ENCODE measurements around the gene NSF.

The NSF gene

DNA sequence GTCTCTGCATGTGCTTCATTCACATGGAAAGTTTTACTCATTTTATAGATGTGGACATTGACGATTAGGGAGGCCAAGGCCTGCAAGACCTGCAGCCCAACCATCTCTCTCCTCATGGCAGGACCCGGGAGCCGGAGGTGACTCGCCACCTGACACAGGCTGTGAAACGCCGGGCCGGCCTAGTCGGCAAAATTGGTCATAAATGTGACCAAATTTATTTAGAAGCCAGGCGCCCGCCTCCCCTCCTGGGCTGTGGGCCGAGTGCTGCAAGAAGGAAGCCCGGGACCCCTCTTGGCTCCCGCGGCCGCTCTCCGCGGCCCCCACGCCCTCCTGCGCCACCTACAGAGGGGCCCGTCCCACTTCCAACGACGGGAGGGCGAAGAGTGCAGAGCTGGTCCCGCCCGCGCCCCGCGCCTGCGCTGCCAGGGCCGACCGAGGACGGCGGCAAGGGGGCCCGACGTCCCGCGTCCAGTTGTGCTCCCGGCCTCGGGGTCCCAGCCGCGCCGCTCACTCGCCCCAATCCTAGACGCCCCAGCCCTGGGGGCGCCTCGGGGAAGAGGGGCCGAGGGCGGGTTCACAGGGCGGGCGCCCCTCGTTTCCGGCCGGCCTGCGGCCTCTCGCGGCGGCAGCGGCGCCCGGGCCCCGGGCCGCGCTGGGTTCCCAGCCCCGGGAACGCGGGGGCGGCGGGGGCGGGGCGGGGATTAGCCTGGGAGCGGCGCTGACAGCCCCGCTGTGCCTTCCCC is 180.5 kb downstream of the NSF start:
- peak; percentile 60 for DNase-seq (ENCODE audit: low spot score)
- in situ Hi-C loops (cut with MboI; ENCODE audit: low sequenced_read_pairs, unreplicated experiment): no loop called here
- TF ChIP-seq, protein P1, sequence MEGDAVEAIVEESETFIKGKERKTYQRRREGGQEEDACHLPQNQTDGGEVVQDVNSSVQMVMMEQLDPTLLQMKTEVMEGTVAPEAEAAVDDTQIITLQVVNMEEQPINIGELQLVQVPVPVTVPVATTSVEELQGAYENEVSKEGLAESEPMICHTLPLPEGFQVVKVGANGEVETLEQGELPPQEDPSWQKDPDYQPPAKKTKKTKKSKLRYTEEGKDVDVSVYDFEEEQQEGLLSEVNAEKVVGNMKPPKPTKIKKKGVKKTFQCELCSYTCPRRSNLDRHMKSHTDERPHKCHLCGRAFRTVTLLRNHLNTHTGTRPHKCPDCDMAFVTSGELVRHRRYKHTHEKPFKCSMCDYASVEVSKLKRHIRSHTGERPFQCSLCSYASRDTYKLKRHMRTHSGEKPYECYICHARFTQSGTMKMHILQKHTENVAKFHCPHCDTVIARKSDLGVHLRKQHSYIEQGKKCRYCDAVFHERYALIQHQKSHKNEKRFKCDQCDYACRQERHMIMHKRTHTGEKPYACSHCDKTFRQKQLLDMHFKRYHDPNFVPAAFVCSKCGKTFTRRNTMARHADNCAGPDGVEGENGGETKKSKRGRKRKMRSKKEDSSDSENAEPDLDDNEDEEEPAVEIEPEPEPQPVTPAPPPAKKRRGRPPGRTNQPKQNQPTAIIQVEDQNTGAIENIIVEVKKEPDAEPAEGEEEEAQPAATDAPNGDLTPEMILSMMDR (IDR thresholded peaks at IDR 0.05; ENCODE audit: borderline replicate concordance, control extremely low read depth, extremely low read depth, insufficient read depth, missing control alignments): no peak

DNA sequence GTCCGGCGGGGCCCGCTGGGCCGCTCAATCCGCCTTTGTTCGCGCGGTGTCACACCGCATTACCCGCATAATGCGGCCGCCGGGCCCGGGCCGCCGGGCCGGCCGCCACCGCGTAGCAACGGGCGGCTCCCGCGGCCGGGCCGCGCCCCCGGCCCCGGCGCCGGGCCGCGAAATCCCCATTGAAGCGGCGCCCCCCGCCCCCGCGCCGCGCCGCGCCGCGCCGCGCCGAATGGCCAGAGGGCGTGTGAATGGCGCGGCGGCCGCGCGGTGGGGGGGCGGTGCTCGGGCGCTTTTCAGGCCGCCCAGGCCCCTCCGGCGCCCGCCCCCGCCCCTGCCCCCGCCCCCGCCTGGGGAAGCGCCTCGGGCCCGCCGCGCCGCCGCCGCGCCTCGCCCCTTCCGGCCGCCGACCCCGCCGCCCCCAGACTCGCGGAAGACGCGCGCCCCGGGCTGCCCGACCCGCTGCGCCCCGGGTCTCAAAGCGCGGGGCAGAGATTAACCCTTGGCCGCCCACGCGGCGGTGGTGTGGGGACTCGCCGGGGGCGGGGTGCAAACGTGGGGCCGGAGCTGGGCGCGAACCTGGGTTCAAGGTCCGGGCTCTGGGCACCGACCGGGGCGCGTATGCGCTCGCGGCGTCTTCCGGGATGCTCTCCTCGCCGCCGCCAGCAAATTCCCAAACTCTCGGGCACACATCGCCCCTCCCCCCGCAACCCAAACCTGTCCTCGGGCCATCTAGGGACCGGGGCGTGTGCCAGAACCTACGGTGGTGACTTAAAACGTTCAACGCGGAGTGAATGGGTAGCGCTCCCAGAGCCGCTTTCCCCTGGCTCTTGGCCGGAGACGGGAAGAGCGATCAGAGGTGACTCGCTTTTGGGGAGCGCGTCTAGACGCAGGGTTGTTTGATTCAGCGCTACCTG is 181.3 kb downstream of the NSF start:
- in situ Hi-C loops (cut with MboI; ENCODE audit: low sequenced_read_pairs, unreplicated experiment): no loop called here
- DNase-seq (ENCODE audit: low spot score): peak; percentile 64

DNA sequence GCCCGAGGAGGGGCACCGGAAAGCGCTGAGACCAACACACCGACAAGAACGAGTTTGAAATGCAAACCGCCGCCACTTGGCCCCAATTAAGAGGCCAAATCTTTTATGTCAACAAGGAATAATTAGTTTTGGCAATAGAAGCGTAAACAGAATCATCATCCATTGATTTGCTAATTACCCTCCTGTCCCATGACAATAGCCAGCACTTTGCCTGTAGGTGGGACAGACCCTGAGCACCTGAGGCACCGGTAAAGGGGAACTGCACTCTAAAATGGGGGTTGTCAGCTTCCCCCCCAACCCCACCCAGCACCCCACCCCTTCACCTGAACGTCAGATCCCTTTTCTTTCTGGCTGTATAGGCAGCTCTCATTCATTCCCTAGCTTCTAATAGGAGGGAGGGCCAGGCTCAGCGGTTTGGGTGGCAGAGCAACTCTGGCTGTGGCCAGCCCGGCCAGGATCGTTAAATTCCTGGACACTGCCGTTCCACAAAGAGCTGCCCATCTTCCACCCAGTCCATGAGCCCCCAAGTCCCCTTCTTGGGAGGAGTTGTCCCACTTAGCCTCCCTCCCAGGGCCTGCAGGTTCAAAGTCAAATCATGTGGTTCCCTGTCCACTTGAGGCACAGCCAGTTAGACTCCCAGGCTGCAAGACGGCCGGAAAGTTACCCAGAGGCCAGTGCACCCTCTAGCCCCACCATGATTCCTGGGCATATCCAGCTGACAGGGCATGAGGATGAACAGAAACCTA is 182.2 kb downstream of the NSF start:
- DNase-seq (ENCODE audit: low spot score): peak; percentile 43
- in situ Hi-C loops (cut with MboI; ENCODE audit: low sequenced_read_pairs, unreplicated experiment): no loop called here
- TF ChIP-seq, protein P1 (IDR thresholded peaks at IDR 0.05; ENCODE audit: borderline replicate concordance, control extremely low read depth, extremely low read depth, insufficient read depth, missing control alignments): no peak

More for the DNA sequence above, 181.3 kb downstream of the NSF start:
- TF ChIP-seq, protein P1 (IDR thresholded peaks at IDR 0.05; ENCODE audit: borderline replicate concordance, control extremely low read depth, extremely low read depth, insufficient read depth, missing control alignments): no peak

DNA sequence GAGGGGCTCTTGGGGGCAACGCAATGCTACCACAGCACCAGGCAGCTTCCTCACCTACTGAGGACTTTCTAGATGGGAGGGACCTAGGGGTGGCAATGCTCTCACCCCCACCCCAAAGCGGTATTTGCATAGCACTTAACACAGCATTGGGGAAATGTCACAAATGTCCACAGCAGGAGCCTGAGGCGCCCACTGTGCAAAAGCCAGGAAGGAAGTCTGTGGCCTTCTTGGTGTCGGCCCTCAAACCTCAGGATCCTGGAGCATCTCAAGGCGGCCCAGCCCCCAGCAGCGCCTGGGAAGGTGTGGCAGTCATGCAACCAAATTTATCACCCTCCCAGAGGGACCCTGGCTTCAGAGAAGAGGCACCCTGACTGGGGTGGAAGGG is 182.7 kb downstream of the NSF start:
- TF ChIP-seq, protein P1 (IDR thresholded peaks at IDR 0.05; ENCODE audit: borderline replicate concordance, control extremely low read depth, extremely low read depth, insufficient read depth, missing control alignments): no peak
- no peak for DNase-seq (ENCODE audit: low spot score)
- in situ Hi-C loops (cut with MboI; ENCODE audit: low sequenced_read_pairs, unreplicated experiment): no loop called here

DNA sequence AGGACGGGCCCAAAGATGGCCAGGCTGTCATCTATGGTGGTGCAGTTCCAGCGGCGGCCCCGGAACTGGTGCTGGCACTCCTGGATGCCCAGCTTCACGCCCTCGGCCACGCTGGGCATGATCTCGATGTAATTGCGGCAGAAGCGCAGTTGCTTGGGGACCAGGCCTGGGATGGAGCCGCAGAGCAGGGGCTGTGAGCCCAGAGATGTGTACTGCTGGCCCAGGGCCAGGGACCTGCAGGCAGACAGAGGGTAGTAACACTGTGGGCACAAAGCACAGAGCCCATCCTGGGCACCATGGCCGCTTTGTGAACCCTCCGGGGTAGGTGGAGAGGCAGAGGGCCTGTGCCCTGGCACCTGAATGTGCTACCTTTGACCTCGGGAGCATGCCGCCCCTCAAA is 183.2 kb downstream of the NSF start:
- in situ Hi-C loops (cut with MboI; ENCODE audit: low sequenced_read_pairs, unreplicated experiment): no loop called here
- DNase-seq (ENCODE audit: low spot score): peak; percentile 21
- TF ChIP-seq, protein P1 (IDR thresholded peaks at IDR 0.05; ENCODE audit: borderline replicate concordance, control extremely low read depth, extremely low read depth, insufficient read depth, missing control alignments): no peak

DNA sequence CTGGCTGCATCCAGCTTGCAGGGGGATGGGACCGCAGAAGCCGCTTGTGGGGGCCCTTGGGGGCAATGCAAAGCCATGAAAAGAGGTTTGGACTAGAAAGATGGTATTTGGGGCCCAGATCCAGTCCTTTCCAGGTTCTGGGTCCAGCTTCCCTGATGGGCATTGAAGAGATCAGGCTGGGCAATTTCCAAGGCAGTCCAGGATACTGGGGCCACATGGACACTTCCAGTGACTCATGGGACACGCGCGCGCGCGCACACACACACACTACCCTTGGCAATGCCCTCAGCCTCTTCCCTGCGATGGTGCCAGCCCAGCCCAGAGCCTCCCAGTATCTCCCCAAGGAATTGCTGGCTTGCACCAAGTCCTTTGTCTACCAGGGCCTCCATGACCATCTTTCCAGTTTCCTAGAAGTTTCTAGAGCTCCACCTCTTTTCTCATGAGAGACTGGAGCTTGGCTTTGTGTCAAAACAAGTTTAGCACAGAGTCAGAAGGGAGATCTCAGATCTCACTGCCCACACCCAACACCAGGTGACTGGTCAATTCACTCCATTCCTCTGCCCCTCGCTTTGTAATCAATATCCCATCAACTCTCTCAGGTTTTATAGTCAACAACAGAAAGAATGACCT is 183.8 kb downstream of the NSF start:
- DNase-seq (ENCODE audit: low spot score): peak; percentile 18
- TF ChIP-seq, protein P1 (IDR thresholded peaks at IDR 0.05; ENCODE audit: borderline replicate concordance, control extremely low read depth, extremely low read depth, insufficient read depth, missing control alignments): no peak
- in situ Hi-C loops (cut with MboI; ENCODE audit: low sequenced_read_pairs, unreplicated experiment): no loop called here

Measured in GM13976 (cell line).